ENCODE data around the gene CCDC54.

DNA sequence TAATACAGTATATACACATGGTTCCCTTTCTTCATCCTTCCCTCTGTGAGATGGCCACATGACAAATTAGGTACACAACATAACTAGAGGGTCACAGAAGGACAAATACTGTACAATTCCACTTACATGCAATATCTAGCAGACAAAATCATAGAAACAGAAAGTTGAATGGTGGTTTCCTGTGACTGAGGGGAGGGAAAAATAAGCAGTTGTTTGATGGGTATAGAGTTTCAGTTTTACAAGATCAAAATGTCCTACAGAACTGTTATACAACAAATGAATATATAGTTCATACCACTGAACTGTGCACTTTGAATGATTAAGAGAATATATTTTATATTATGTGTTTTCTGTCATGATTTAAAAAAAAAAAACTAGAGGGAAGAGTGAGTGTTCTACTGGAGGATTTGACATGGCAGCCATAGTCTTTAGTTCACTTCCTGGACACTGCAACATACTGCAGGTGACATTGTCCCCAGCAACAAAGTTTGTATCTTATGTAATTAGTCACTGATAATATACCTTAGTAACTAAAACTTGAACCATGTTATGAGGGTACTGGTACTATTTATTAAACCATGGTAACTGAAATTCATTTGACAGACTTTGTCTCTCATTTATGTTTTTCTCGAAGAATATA is 37.2 kb downstream of the CCDC54 start:
- TF ChIP-seq POLR2AphosphoS5 (IDR thresholded peaks at IDR 0.05; ENCODE audit: low read depth, low read length) (no peak), SIN3A (IDR thresholded peaks at IDR 0.05; ENCODE audit: borderline replicate concordance, insufficient read depth, low read length) (no peak), FOXP2 (optimal IDR thresholded peaks at IDR 0.05; ENCODE audit: borderline replicate concordance, extremely low read depth, extremely low read length, insufficient read depth) (no peak)
- TF ChIP-seq, protein P1, sequence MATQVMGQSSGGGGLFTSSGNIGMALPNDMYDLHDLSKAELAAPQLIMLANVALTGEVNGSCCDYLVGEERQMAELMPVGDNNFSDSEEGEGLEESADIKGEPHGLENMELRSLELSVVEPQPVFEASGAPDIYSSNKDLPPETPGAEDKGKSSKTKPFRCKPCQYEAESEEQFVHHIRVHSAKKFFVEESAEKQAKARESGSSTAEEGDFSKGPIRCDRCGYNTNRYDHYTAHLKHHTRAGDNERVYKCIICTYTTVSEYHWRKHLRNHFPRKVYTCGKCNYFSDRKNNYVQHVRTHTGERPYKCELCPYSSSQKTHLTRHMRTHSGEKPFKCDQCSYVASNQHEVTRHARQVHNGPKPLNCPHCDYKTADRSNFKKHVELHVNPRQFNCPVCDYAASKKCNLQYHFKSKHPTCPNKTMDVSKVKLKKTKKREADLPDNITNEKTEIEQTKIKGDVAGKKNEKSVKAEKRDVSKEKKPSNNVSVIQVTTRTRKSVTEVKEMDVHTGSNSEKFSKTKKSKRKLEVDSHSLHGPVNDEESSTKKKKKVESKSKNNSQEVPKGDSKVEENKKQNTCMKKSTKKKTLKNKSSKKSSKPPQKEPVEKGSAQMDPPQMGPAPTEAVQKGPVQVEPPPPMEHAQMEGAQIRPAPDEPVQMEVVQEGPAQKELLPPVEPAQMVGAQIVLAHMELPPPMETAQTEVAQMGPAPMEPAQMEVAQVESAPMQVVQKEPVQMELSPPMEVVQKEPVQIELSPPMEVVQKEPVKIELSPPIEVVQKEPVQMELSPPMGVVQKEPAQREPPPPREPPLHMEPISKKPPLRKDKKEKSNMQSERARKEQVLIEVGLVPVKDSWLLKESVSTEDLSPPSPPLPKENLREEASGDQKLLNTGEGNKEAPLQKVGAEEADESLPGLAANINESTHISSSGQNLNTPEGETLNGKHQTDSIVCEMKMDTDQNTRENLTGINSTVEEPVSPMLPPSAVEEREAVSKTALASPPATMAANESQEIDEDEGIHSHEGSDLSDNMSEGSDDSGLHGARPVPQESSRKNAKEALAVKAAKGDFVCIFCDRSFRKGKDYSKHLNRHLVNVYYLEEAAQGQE (IDR thresholded peaks at IDR 0.05; ENCODE audit: insufficient read depth in 1 of 2, low read depth in 2 of 2, low read length in 2 of 2): no peak
